ENCODE results near the gene MPRIP. TPM values are rescaled to one million over a fixed set of nuclear protein-coding genes. Genes with fewer than 3 reads are reported as not detected.

The MPRIP gene
- total and polyA plus RNA-seq, 8 donors, result 80.2 to 518 (median 190) TPM

DNA sequence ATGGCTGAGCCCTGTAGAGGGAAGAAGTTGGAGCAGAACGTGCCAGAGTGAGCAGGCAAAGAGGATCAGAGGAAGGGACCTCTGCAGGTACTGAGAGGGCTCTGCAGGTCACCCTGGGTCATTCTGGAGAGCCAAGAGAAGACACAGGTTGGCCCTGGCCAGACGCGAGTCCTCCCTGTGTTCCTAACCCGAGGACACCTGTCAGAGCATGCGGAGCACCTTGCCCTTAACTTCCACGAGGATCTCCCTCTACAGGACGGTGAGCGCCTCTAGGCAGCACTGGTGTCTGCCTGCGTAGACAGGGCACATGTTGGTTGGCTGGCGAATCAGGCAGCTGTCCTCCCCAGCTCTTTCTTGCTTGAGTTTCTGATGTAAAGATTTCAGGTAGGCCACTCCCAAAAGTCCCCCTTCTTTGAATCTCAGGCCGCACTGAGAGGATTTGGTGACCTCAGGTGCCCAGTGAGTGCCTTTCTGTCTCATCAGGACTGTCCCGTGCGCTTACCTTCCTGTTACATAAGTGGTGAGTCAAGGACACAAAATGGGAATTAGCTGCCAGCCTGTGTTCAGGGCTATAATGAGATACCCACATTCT lies 45.3 kb downstream of the MPRIP start:
- Histone ChIP-seq H3K4me1 (peaks cover 29 to 69% (median 57%) of the 10 kb centered on the region in 4 donors), H3K4me3 (no peak overlapping the region), H3K9me3 (no peaks in the 10 kb centered on the region), H3K36me3 (peaks cover 9 to 79% (median 55%) of the 10 kb centered on the region in 4 donors), H3K27me3 (no peaks in the 10 kb centered on the region), H3K27ac (peak overlapping the region in 2 of 5 donors; percentile 1 to 4)
- WGBS, 5 donors, result 77 to 87% (median 81%) methylated on average over 13 of the region's 13 CpGs
- intact Hi-C loops (cut with DNase I; ENCODE audit: low total_unique reads), result no loop called here
- no peak for DNase-seq
- TF ChIP-seq POLR2A (IDR thresholded peaks at IDR 0.05) (no peak), EP300 (IDR thresholded peaks at IDR 0.05) (no peak), POLR2AphosphoS5 (IDR thresholded peaks at IDR 0.05) (no peak)
- TF ChIP-seq, protein P1, sequence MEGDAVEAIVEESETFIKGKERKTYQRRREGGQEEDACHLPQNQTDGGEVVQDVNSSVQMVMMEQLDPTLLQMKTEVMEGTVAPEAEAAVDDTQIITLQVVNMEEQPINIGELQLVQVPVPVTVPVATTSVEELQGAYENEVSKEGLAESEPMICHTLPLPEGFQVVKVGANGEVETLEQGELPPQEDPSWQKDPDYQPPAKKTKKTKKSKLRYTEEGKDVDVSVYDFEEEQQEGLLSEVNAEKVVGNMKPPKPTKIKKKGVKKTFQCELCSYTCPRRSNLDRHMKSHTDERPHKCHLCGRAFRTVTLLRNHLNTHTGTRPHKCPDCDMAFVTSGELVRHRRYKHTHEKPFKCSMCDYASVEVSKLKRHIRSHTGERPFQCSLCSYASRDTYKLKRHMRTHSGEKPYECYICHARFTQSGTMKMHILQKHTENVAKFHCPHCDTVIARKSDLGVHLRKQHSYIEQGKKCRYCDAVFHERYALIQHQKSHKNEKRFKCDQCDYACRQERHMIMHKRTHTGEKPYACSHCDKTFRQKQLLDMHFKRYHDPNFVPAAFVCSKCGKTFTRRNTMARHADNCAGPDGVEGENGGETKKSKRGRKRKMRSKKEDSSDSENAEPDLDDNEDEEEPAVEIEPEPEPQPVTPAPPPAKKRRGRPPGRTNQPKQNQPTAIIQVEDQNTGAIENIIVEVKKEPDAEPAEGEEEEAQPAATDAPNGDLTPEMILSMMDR (IDR thresholded peaks at IDR 0.05), result no peak

GRCh38 chr17:17088086-17088485 lies 45.8 kb downstream of the MPRIP start:
- no peak overlapping the region for H3K27ac ChIP-seq
- no peaks in the 10 kb centered on the region for H3K27me3 ChIP-seq
- no peak overlapping the region for H3K4me3 ChIP-seq
- 57 to 74% (median 67%) methylated on average over 10 of the region's 10 CpGs for WGBS, 5 donors
- peaks cover 9 to 74% (median 49%) of the 10 kb centered on the region in 4 donors for H3K36me3 ChIP-seq
- no peak for DNase-seq
- peaks cover 35 to 75% (median 61%) of the 10 kb centered on the region in 4 donors for H3K4me1 ChIP-seq
- TF ChIP-seq EP300 (IDR thresholded peaks at IDR 0.05), result no peak
- no peak for TF ChIP-seq POLR2AphosphoS5 (IDR thresholded peaks at IDR 0.05)
- TF ChIP-seq, protein P1 (IDR thresholded peaks at IDR 0.05), result no peak
- TF ChIP-seq POLR2A (IDR thresholded peaks at IDR 0.05), result no peak
- intact Hi-C loops (cut with DNase I; ENCODE audit: low total_unique reads), result no loop called here
- no peaks in the 10 kb centered on the region for H3K9me3 ChIP-seq

DNA sequence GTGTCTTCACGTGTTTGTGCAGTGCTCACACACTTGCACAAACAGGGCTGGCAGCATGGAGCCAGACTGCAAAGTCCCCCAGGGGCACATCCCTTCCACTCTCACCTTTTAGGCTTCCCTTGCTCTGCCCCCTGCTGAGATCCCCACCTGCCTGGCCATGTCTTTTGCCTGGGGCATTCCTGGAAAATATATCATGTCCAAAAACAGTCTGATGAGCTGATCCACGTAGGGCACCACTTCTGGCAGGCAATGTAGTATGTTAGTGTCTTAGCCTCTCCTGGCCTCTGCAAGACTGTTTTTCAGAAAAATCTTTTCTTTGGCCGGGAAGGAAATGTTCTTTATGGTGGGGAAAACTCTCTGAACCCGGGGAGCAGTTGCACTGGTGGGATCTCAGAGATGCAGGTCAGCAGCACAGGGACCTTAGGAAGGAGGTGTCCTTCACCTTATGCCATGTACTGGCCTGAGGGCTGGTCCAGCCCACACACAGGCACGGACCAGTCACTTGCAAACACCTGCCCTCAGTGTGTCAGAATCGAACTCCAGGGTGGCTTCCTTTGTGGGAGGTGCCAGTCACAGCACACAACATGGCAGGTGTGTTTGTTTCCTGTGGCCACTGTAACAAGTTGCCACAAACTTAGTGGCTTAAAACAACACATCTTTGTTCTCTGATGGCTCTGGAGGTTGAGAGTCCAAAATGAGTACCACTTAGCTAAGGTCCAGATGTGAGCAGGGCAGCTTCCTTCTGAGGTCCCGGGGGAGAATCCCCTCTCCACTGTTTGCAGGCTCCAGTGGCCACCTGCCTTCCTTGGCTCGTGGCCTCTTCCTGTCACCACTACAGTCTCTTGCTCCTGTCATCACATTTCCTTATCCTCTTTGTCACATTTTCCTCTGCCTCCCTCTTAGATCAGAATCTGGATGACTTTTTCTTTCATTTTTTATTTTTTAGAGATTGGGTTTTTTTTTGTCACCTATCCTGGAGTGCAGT lies 46.6 kb downstream of the MPRIP start:
- H3K9me3 ChIP-seq, result no peaks in the 10 kb centered on the region
- no peak for DNase-seq
- peak overlapping the region in 1 of 5 donors; percentile 16 for H3K27ac ChIP-seq
- no peak for TF ChIP-seq EP300 (IDR thresholded peaks at IDR 0.05)
- TF ChIP-seq POLR2A (IDR thresholded peaks at IDR 0.05), result no peak
- no peak for TF ChIP-seq POLR2AphosphoS5 (IDR thresholded peaks at IDR 0.05)
- TF ChIP-seq, protein P1 (IDR thresholded peaks at IDR 0.05), result no peak
- peaks cover 36 to 79% (median 66%) of the 10 kb centered on the region in 4 donors for H3K4me1 ChIP-seq
- intact Hi-C loops (cut with DNase I; ENCODE audit: low total_unique reads), result no loop called here
- 68 to 76% (median 73%) methylated on average over 8 of the region's 8 CpGs for WGBS, 5 donors
- peaks cover 3 to 66% (median 42%) of the 10 kb centered on the region in 4 donors for H3K36me3 ChIP-seq
- H3K4me3 ChIP-seq, result no peak overlapping the region
- no peaks in the 10 kb centered on the region for H3K27me3 ChIP-seq

DNA sequence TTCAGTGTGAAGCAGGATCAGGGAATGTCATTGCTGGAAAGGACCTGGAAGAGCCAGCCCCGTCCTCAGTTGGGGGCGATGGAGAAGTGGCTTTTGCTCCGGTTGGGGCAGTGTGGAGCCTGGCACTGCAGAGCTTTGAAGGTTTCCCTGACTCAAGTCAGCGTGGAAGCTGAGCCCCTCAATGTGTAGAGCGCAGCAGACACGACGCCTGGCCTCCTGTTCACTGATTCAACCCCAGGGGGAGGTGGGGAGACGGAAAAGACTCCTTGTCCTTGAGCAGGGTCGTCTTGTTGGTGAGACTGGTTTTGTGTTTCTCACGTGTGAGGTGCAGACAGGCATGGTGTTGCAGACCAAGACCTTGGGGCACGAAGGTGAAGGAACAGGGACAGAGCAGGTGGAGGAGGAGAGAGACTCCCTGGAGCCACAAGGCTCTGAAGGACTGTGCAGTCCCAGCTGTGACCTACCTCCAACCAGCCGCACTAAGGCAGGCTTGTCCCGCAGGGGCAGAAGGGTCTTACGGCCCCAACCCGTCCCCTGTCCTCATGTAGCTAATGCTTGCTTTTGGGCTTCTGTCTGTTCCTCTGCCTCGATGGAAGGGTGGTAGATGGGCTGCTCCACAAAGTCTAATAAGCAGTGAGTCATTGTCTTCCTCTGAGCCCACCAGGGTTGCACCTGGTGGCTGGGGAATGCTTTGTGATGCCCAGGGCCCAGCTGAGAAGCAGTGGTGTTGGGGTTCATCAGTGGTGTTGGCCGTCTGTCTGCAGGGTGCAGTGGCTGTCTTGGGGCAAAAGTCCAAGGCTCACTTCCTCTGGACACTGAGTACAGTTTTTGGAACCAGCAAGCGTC lies 47.8 kb downstream of the MPRIP start:
- Histone ChIP-seq H3K27me3 (no peaks in the 10 kb centered on the region), H3K27ac (peak overlapping the region; percentile 47 to 62 (median 51)), H3K9me3 (no peaks in the 10 kb centered on the region), H3K4me1 (peaks cover 36 to 90% (median 72%) of the 10 kb centered on the region in 4 donors), H3K4me3 (no peak overlapping the region), H3K36me3 (peaks cover 0 to 54% (median 30%) of the 10 kb centered on the region in 4 donors)
- no peak for DNase-seq
- intact Hi-C loops (cut with DNase I; ENCODE audit: low total_unique reads), result no loop called here
- WGBS, 5 donors, result 77 to 87% (median 79%) methylated on average over 14 to 18 of the region's 18 CpGs
- no peak for TF ChIP-seq POLR2AphosphoS5 (IDR thresholded peaks at IDR 0.05)
- no peak for TF ChIP-seq POLR2A (IDR thresholded peaks at IDR 0.05)
- TF ChIP-seq, protein P1 (IDR thresholded peaks at IDR 0.05), result no peak
- TF ChIP-seq EP300 (IDR thresholded peaks at IDR 0.05), result no peak
